CD4-positive, CD25-positive, alpha-beta regulatory T cell (primary cell): ENCODE results near the gene ZBTB32. TPM values are rescaled to one million over a fixed set of nuclear protein-coding genes. Genes with fewer than 3 reads are reported as not detected.

ENCODE experiments used
- ATAC-seq, 2 donors: fragments of 150-1000 bp; cut with Tn5 transposase; one replicate each; pipeline ENCODE4 v1.10.0; 2021; ENCODE audit warnings: low read depth in 2 of 2, moderate number of reproducible peaks in 2 of 2, moderate library complexity in 1 of 2
- DNase-seq, 3 donors: peaks; one replicate each; pipeline versions ENCODE4 v3.0.0 to v3.0.0-alpha.2; 2012 to 2022; ENCODE audit warnings: mixed read lengths in 1 of 3
- H3K27ac ChIP-seq: one replicate; pipeline ENCODE4 v1.7.0; 2013; ENCODE audit warnings: mild to moderate bottlenecking, low read length; ENCODE audit not compliant: insufficient read depth, poor library complexity, severe bottlenecking
- H3K27me3 ChIP-seq: one replicate; pipeline ENCODE4 v1.7.0; 2013; ENCODE audit warnings: low read length; ENCODE audit not compliant: control insufficient read depth, insufficient read depth
- H3K36me3 ChIP-seq: one replicate; pipeline ENCODE4 v1.7.0; 2013; ENCODE audit warnings: mild to moderate bottlenecking, low read length, moderate library complexity; ENCODE audit not compliant: control insufficient read depth, insufficient read depth
- H3K4me1 ChIP-seq: 2 replicates; pipeline ENCODE4 v1.7.0; 2013; ENCODE audit warnings: mild to moderate bottlenecking, low read length; ENCODE audit not compliant: insufficient read depth, control insufficient read depth, poor library complexity, severe bottlenecking
- H3K4me3 ChIP-seq: one replicate; pipeline ENCODE4 v1.7.0; 2013; ENCODE audit warnings: low read depth, mild to moderate bottlenecking, low read length, moderate library complexity
- H3K9me3 ChIP-seq, 2 experiments: 1 replicate in 1 of 2; 2 replicates in 1 of 2; pipeline ENCODE4 v1.7.0; 2013; ENCODE audit warnings: low read length in 2 of 2, mild to moderate bottlenecking in 1 of 2, moderate library complexity in 1 of 2; ENCODE audit not compliant: control insufficient read depth in 2 of 2
- H3K27ac Mint-ChIP-seq, 3 donors: one replicate each; pipeline ENCODE4 v1.8.0; 2020 to 2022; ENCODE audit warnings: mild to moderate bottlenecking in 3 of 3, mixed read lengths in 3 of 3, moderate library complexity in 2 of 3
- H3K27me3 Mint-ChIP-seq: one replicate; pipeline ENCODE4 v1.8.0; 2022; ENCODE audit warnings: mild to moderate bottlenecking, mixed read lengths
- H3K36me3 Mint-ChIP-seq: one replicate; pipeline ENCODE4 v1.8.0; 2020; ENCODE audit warnings: mixed read lengths
- H3K4me1 Mint-ChIP-seq, 4 donors: one replicate each; pipeline ENCODE4 v1.8.0; 2020 to 2022; ENCODE audit warnings: mixed read lengths in 4 of 4, mild to moderate bottlenecking in 1 of 4
- H3K4me3 Mint-ChIP-seq, 4 donors: one replicate each; pipeline ENCODE4 v1.8.0; 2020 to 2022; ENCODE audit warnings: mild to moderate bottlenecking in 4 of 4, mixed read lengths in 4 of 4, moderate library complexity in 3 of 4
- H3K9me3 Mint-ChIP-seq, 7 donors: one replicate each; pipeline ENCODE4 v1.8.0; 2020 to 2022; ENCODE audit warnings: mixed read lengths in 7 of 7, mild to moderate bottlenecking in 3 of 7, moderate library complexity in 2 of 7
- polyA plus RNA-seq, 4 donors: library from polyadenylated mRNA; unstranded; fragments of 300-500 nt; fragmentation: Illumina TruSeq; gene quantifications; one replicate each; pipeline ENCODE4 v1.2.3, GENCODE V29; 2021
- total RNA-seq: library from RNA; stranded (reverse); gene quantifications from one replicate; pipeline ENCODE4 v1.2.3, GENCODE V29; 2022

ZBTB32 gene
- total and polyA plus RNA-seq, 5 donors from 2014 or later = 3.1 to 42.0 (median 5.2) TPM

DNA sequence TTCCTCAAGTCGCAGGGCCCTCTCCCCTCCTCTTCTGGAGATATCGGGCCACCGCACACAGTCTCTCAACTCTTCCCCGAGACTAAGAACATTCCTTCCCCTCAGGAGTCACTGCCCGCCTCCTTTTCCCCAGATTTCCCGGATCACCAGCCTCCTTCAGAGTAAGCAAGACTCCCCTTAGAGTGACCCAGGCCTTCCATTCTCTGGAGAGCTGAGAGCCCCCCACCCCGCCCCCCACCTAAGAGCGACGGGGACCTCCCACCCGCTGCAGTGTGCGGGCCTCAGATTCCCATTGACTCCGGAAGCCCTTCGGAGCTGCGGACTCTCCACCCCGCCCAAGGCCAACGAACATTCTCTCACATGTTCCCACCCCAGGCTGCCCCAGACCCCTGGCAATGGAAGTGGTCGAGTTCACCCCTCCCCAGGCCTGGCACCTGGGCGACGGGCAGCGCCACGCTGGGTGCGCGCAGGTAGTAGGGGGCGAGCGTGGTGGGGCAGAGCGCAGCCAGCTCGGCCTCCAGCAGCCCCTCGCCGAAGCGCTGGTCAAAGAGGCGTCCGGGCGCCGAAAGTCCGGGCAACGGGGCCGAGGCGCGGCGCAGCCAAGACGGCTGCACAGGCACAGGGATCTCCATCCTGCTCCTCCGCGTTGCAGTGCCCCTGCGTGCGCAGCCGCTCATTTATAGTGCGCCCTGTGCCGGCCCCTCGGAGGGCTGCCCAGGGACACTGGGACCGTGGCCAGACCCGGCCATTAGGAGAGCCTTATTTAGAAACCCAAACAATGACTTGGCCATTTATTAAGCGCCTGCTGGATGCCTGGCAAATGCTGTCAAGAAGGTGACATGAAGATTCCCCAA, 52.2 kb downstream of the ZBTB32 start, which contains the start of gene HSPB6:
Gene HSPB6 (minus strand): TSS at position 653 of the 854 bp plus-strand sequence. CDS start 21 bp downstream, at position 632.
- Histone ChIP-seq H3K4me1 (peaks cover 44% of the 10 kb centered on the region), H3K36me3 (peaks cover 20% of the 10 kb centered on the region), H3K9me3 (no peaks in the 10 kb centered on the region), H3K27me3 (no peaks in the 10 kb centered on the region), H3K4me3 (peak within 1 kb of the TSS; percentile 37), H3K27ac (peak within 1 kb of the TSS; percentile 58)
- ATAC-seq (no peak), DNase-seq (no peak)
- H3K27ac Mint-ChIP-seq = peak within 1 kb of the TSS; percentile 76 to 97 (median 96)
- peak within 1 kb of the TSS; percentile 95 to 99 (median 99) for H3K4me3 Mint-ChIP-seq
- no peaks in the 10 kb centered on the region for H3K36me3 Mint-ChIP-seq
- H3K4me1 Mint-ChIP-seq = peaks cover 0 to 46% (median 6%) of the 10 kb centered on the region in 4 donors
- H3K9me3 Mint-ChIP-seq = no peaks in the 10 kb centered on the region
- peaks cover 6% of the 10 kb centered on the region for H3K27me3 Mint-ChIP-seq

DNA sequence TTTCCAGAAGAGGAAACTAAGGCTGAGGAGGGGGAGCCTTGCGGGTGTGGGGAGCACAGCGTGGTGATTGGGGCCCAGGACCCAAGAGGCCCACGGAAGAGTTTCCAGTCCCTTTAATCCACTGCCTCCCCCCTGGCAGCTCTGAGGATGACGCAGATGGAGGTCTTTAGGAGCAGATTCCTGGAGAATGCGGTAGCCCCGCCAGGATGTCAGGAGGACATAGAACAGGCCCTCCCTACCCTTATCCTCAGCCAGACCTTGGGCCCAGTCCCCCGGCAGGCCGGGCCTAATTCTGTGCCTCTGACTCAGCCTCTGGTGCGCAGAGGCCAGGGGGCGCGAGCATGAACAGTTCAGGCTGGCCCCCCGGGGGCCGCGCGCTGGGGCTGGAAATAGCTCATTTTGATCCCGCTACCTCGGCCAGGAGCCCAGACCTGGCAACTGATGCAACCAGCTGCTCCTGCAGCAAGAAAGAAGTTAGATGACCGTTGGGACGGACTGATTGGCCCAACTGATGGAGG, 52.9 kb downstream of the ZBTB32 start:
- no peak for DNase-seq
- no peaks in the 10 kb centered on the region for H3K27me3 ChIP-seq
- H3K4me1 ChIP-seq = peaks cover 44% of the 10 kb centered on the region
- ATAC-seq = no peak
- no peaks in the 10 kb centered on the region for H3K9me3 Mint-ChIP-seq
- H3K27me3 Mint-ChIP-seq = peaks cover 6% of the 10 kb centered on the region
- H3K36me3 ChIP-seq = peaks cover 25% of the 10 kb centered on the region
- no peaks in the 10 kb centered on the region for H3K9me3 ChIP-seq
- H3K4me3 ChIP-seq = peak overlapping the region; percentile 37
- H3K27ac ChIP-seq = peak overlapping the region; percentile 58
- peak overlapping the region in 1 of 3 donors; percentile 96 for H3K27ac Mint-ChIP-seq
- peaks cover 0 to 51% (median 6%) of the 10 kb centered on the region in 4 donors for H3K4me1 Mint-ChIP-seq
- H3K4me3 Mint-ChIP-seq = peak overlapping the region; percentile 95 to 99 (median 99)
- H3K36me3 Mint-ChIP-seq = peaks cover 6% of the 10 kb centered on the region

DNA sequence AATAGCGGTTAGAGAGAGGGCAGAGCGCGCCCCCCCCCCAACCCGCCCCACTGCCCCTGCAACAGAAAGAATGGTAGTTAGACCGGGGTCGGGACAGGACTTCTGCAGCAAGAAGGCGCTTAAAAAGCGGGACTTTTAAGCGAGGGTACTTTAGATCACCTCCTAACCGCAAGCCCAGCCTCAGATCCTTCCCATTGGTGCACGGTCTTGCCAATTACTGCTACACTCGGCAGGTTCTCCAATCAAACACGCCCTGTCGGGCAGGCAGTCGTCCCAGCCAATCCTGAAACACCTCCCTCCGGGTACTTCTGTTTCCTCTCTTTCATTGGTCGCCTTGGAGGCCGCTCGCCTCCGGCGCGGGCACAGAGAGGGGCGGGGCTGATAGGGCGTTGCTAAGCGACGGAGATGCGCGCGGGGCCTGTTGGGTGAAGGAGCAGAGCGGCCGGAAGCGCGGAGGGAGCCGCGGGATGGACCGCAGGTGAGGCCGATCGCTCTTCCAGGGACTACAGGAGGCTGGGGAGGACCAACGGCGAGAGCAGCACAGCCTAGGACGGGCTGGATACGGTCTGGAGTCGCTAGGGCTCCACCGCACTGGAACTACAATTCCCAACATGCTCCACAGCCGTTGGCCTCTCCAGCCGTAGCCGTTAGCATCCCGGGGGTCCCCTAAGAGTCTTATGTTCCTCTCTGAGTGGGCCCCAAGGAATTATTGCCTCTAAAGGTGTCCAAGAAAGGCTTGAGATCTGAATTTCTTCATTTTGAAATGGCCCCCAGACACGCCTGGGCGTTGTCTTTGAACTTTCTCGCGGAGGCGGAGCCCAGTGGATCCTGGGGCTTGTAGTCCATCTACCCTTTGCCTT, 53.6 kb downstream of the ZBTB32 start, which contains the start of gene PROSER3:
Gene PROSER3 (plus strand): TSS at position 428 of the 860 bp plus-strand sequence. CDS start 40 bp downstream, at position 468.
- Mint-ChIP-seq H3K27ac (peak within 1 kb of the TSS; percentile 76 to 97 (median 96)), H3K4me1 (peaks cover 0 to 51% (median 6%) of the 10 kb centered on the region in 4 donors), H3K9me3 (no peaks in the 10 kb centered on the region), H3K36me3 (peaks cover 7% of the 10 kb centered on the region), H3K4me3 (peak within 1 kb of the TSS; percentile 95 to 99 (median 99)), H3K27me3 (peaks cover 6% of the 10 kb centered on the region)
- H3K9me3 ChIP-seq = no peaks in the 10 kb centered on the region
- peaks cover 44% of the 10 kb centered on the region for H3K4me1 ChIP-seq
- no peaks in the 10 kb centered on the region for H3K27me3 ChIP-seq
- peak; percentile 98 to 100 (median 100) for DNase-seq
- peak within 1 kb of the TSS; percentile 92 for H3K4me3 ChIP-seq
- peak; percentile 97 to 98 for ATAC-seq
- H3K36me3 ChIP-seq = peaks cover 20% of the 10 kb centered on the region
- H3K27ac ChIP-seq = peak within 1 kb of the TSS; percentile 94

DNA sequence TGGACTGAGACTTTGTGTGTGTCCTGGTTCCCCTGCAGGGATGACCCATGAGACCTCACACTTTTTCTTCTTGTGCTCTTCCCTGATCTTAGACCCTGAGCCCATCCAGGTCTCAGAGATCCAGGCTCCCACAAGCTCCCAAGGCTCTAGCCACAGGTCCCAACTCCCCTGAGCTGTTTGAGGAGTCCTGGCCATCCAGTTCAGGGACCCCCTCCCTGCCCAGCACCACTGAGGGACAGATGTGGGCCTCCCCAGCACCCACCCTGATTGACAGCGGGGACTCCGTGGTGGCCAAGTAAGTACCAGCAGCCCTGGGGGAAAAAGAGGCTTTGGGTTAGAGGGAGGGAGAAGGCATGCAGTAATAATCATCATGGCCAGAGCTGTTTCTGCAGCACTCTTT, 55.3 kb downstream of the ZBTB32 start:
- Mint-ChIP-seq H3K27me3 (peaks cover 6% of the 10 kb centered on the region), H3K4me1 (peaks cover 0 to 47% (median 6%) of the 10 kb centered on the region in 4 donors), H3K36me3 (peaks cover 7% of the 10 kb centered on the region), H3K27ac (no peak overlapping the region), H3K4me3 (peak overlapping the region; percentile 68 to 99 (median 97)), H3K9me3 (no peaks in the 10 kb centered on the region)
- no peaks in the 10 kb centered on the region for H3K27me3 ChIP-seq
- H3K27ac ChIP-seq = no peak overlapping the region
- H3K36me3 ChIP-seq = peaks cover 15% of the 10 kb centered on the region
- DNase-seq (no peak), ATAC-seq (no peak)
- peaks cover 44% of the 10 kb centered on the region for H3K4me1 ChIP-seq
- H3K4me3 ChIP-seq = no peak overlapping the region
- no peaks in the 10 kb centered on the region for H3K9me3 ChIP-seq

DNA sequence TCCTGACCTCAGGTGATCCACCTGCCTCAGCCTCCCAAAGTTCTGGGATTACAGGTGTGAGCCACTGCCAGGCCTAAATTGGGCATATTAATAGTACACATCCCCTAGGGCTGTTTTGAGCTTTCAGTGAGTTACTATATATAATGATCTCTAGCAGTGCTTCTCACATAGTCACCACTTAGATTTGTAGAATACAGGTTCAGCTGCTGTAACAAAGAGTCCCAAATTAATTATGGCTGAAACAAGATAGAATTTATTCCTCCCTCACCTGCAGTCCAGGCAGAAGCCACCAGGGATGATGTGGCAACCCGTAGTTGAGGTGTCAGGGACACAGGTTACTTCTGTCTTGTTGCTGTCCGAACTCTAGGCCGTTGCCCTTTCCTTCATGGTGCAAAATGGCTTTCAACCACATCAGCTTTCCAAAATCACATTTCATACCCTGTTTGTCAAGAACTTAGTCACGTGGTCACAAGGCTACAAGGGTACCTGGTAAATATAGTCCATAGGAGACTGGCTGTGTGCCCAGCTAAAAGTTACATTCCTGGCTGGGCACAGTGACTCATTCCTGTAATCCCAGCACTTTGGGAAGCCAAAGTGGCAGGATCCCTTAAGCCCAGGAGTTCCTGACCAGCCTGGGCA, 56.5 kb downstream of the ZBTB32 start:
- Histone ChIP-seq H3K27ac (no peak overlapping the region), H3K4me3 (no peak overlapping the region), H3K4me1 (peaks cover 35% of the 10 kb centered on the region), H3K9me3 (no peaks in the 10 kb centered on the region), H3K36me3 (peaks cover 22% of the 10 kb centered on the region), H3K27me3 (no peaks in the 10 kb centered on the region)
- no peak for ATAC-seq
- H3K36me3 Mint-ChIP-seq = peaks cover 10% of the 10 kb centered on the region
- H3K4me3 Mint-ChIP-seq = peak overlapping the region in 2 of 4 donors; percentile 2 to 95
- peaks cover 6% of the 10 kb centered on the region for H3K27me3 Mint-ChIP-seq
- H3K4me1 Mint-ChIP-seq = peaks cover 0 to 42% (median 6%) of the 10 kb centered on the region in 4 donors
- H3K9me3 Mint-ChIP-seq = no peaks in the 10 kb centered on the region
- no peak overlapping the region for H3K27ac Mint-ChIP-seq
- DNase-seq = no peak

DNA sequence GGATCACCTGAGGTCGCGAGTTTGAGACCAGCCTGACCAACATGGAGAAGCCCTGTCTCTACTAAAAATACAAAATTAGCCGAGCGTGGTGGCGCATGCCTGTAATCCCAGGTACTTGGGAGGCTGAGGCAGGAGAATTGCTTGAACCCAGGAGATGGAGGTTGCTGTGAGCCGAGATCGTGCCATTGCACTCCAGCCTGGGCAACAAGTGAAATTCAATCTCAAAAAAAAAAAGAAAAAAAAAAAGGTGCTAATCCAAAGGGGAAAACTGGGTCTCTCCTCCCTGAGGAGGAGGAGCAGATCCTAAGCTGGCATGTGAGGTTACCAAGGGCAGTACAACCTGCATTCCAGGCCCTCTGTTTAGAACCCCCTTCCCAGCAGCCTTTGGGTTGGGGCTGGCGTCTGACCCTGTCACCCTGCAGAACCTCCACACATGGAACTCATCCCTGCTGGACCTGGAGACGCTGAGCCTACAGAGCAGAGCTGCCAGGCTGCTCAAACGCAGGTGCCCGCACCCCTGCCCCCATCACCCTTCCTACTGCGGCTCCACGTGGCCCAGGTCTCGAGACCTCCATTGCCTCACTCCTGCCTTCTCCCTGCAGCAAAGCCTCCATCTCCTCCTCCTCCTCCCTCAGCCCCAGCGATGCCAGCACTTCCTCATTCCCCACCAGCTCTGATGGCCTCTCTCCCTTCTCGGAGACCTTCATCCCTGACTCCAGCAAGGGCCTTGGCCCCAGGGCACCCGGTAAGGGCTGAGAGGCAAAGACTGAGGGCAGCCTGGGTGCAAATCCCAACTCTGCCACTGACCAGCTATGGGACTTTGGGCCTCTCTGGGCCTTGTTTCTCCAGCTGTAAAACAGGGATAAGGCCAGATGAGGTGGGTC, 60.3 kb downstream of the ZBTB32 start:
- Histone ChIP-seq H3K36me3 (peaks cover 28% of the 10 kb centered on the region), H3K27ac (no peak overlapping the region), H3K27me3 (no peaks in the 10 kb centered on the region), H3K4me3 (no peak overlapping the region), H3K9me3 (no peaks in the 10 kb centered on the region), H3K4me1 (peaks cover 2% of the 10 kb centered on the region)
- H3K36me3 Mint-ChIP-seq = peaks cover 15% of the 10 kb centered on the region
- H3K4me3 Mint-ChIP-seq = peak overlapping the region in 1 of 4 donors; percentile 31
- H3K27ac Mint-ChIP-seq = no peak overlapping the region
- DNase-seq = no peak
- H3K9me3 Mint-ChIP-seq = no peaks in the 10 kb centered on the region
- no peaks in the 10 kb centered on the region for H3K27me3 Mint-ChIP-seq
- no peak for ATAC-seq
- peaks cover 0 to 12% (median 0%) of the 10 kb centered on the region in 4 donors for H3K4me1 Mint-ChIP-seq
